Measurements from ENCODE around the gene TTLL1.
A peak's percentile ranks its signal among the peaks of the same experiment; 100 is the strongest.

Gene TTLL1

GRCh38 chr22:43098356-43098755, 9.2 kb upstream of the TTLL1 start:
- no peak overlapping the region for H3K27ac Mint-ChIP-seq
- H3K4me1 Mint-ChIP-seq (ENCODE audit: low read depth): no peaks in the 10 kb centered on the region
- H3K4me3 Mint-ChIP-seq: no peak overlapping the region
- peaks cover 3% of the 10 kb centered on the region for H3K9me3 Mint-ChIP-seq (ENCODE audit: low read depth)
- H3K36me3 Mint-ChIP-seq: no peaks in the 10 kb centered on the region
- H3K27me3 Mint-ChIP-seq: no peaks in the 10 kb centered on the region

GRCh38 chr22:43096420-43096819, 7.2 kb upstream of the TTLL1 start:
- H3K27me3 Mint-ChIP-seq: no peaks in the 10 kb centered on the region
- H3K27ac Mint-ChIP-seq: no peak overlapping the region
- no peaks in the 10 kb centered on the region for H3K4me1 Mint-ChIP-seq (ENCODE audit: low read depth)
- no peaks in the 10 kb centered on the region for H3K36me3 Mint-ChIP-seq
- H3K4me3 Mint-ChIP-seq: no peak overlapping the region
- H3K9me3 Mint-ChIP-seq (ENCODE audit: low read depth): peaks cover 3% of the 10 kb centered on the region

- H3K4me3 Mint-ChIP-seq: no peak overlapping the region
- peaks cover 3% of the 10 kb centered on the region for H3K9me3 Mint-ChIP-seq (ENCODE audit: low read depth)
- peaks cover 4% of the 10 kb centered on the region for H3K4me1 Mint-ChIP-seq (ENCODE audit: low read depth)
- H3K27me3 Mint-ChIP-seq: no peaks in the 10 kb centered on the region
- no peaks in the 10 kb centered on the region for H3K36me3 Mint-ChIP-seq
- no peak overlapping the region for H3K27ac Mint-ChIP-seq
Observed at GRCh38 chr22:43094551-43094950, 5.4 kb upstream of the TTLL1 start.

GRCh38 chr22:43094085-43094484, 4.9 kb upstream of the TTLL1 start:
- Mint-ChIP-seq H3K9me3 (ENCODE audit: low read depth) (peaks cover 3% of the 10 kb centered on the region), H3K27me3 (no peaks in the 10 kb centered on the region), H3K27ac (no peak overlapping the region), H3K4me1 (ENCODE audit: low read depth) (peaks cover 6% of the 10 kb centered on the region), H3K36me3 (no peaks in the 10 kb centered on the region), H3K4me3 (no peak overlapping the region)

- H3K4me3 Mint-ChIP-seq: no peak overlapping the region
- H3K4me1 Mint-ChIP-seq (ENCODE audit: low read depth): peaks cover 10% of the 10 kb centered on the region
- H3K9me3 Mint-ChIP-seq (ENCODE audit: low read depth): peaks cover 3% of the 10 kb centered on the region
- no peak overlapping the region for H3K27ac Mint-ChIP-seq
- H3K27me3 Mint-ChIP-seq: no peaks in the 10 kb centered on the region
- H3K36me3 Mint-ChIP-seq: no peaks in the 10 kb centered on the region
Observed at GRCh38 chr22:43092085-43092484, 2.9 kb upstream of the TTLL1 start.

- no peaks in the 10 kb centered on the region for H3K9me3 Mint-ChIP-seq (ENCODE audit: low read depth)
- peak overlapping the region; percentile 70 for H3K4me3 Mint-ChIP-seq
- H3K36me3 Mint-ChIP-seq: peaks cover 6% of the 10 kb centered on the region
- no peaks in the 10 kb centered on the region for H3K27me3 Mint-ChIP-seq
- peaks cover 19% of the 10 kb centered on the region for H3K4me1 Mint-ChIP-seq (ENCODE audit: low read depth)
- no peak overlapping the region for H3K27ac Mint-ChIP-seq
Observed at GRCh38 chr22:43090130-43090789, 1.1 kb upstream of the TTLL1 start.

GRCh38 chr22:43088627-43088983, 586 bp downstream of the TTLL1 start:
- H3K4me1 Mint-ChIP-seq (ENCODE audit: low read depth): peaks cover 19% of the 10 kb centered on the region
- peak overlapping the region; percentile 95 for H3K4me3 Mint-ChIP-seq
- peak overlapping the region; percentile 92 for H3K27ac Mint-ChIP-seq
- no peaks in the 10 kb centered on the region for H3K27me3 Mint-ChIP-seq
- peaks cover 8% of the 10 kb centered on the region for H3K36me3 Mint-ChIP-seq
- no peaks in the 10 kb centered on the region for H3K9me3 Mint-ChIP-seq (ENCODE audit: low read depth)

- no peak overlapping the region for H3K27ac Mint-ChIP-seq
- H3K4me3 Mint-ChIP-seq: no peak overlapping the region
- H3K36me3 Mint-ChIP-seq: peaks cover 8% of the 10 kb centered on the region
- no peaks in the 10 kb centered on the region for H3K9me3 Mint-ChIP-seq (ENCODE audit: low read depth)
- H3K27me3 Mint-ChIP-seq: no peaks in the 10 kb centered on the region
- H3K4me1 Mint-ChIP-seq (ENCODE audit: low read depth): peaks cover 19% of the 10 kb centered on the region
Observed at GRCh38 chr22:43085658-43086606, 3.3 kb downstream of the TTLL1 start.

GRCh38 chr22:43081968-43082367, 7.2 kb downstream of the TTLL1 start:
- no peak overlapping the region for H3K27ac Mint-ChIP-seq
- H3K4me3 Mint-ChIP-seq: no peak overlapping the region
- peaks cover 7% of the 10 kb centered on the region for H3K36me3 Mint-ChIP-seq
- H3K4me1 Mint-ChIP-seq (ENCODE audit: low read depth): peaks cover 7% of the 10 kb centered on the region
- H3K27me3 Mint-ChIP-seq: no peaks in the 10 kb centered on the region
- H3K9me3 Mint-ChIP-seq (ENCODE audit: low read depth): no peaks in the 10 kb centered on the region

- no peaks in the 10 kb centered on the region for H3K9me3 Mint-ChIP-seq (ENCODE audit: low read depth)
- no peak overlapping the region for H3K27ac Mint-ChIP-seq
- H3K36me3 Mint-ChIP-seq: peaks cover 4% of the 10 kb centered on the region
- no peak overlapping the region for H3K4me3 Mint-ChIP-seq
- H3K4me1 Mint-ChIP-seq (ENCODE audit: low read depth): no peaks in the 10 kb centered on the region
- H3K27me3 Mint-ChIP-seq: no peaks in the 10 kb centered on the region
Observed at GRCh38 chr22:43080616-43081015, 8.6 kb downstream of the TTLL1 start.

- Mint-ChIP-seq H3K36me3 (no peaks in the 10 kb centered on the region), H3K4me3 (no peak overlapping the region), H3K9me3 (ENCODE audit: low read depth) (no peaks in the 10 kb centered on the region), H3K27me3 (no peaks in the 10 kb centered on the region), H3K4me1 (ENCODE audit: low read depth) (no peaks in the 10 kb centered on the region), H3K27ac (no peak overlapping the region)
Observed at GRCh38 chr22:43079742-43080141, 9.4 kb downstream of the TTLL1 start.

GRCh38 chr22:43078522-43078921, 10.7 kb downstream of the TTLL1 start:
- Mint-ChIP-seq H3K4me3 (no peak overlapping the region), H3K9me3 (ENCODE audit: low read depth) (no peaks in the 10 kb centered on the region), H3K27ac (no peak overlapping the region), H3K36me3 (no peaks in the 10 kb centered on the region), H3K4me1 (ENCODE audit: low read depth) (no peaks in the 10 kb centered on the region), H3K27me3 (no peaks in the 10 kb centered on the region)

GRCh38 chr22:43077121-43077877, 11.9 kb downstream of the TTLL1 start:
- no peaks in the 10 kb centered on the region for H3K4me1 Mint-ChIP-seq (ENCODE audit: low read depth)
- no peaks in the 10 kb centered on the region for H3K27me3 Mint-ChIP-seq
- no peak overlapping the region for H3K4me3 Mint-ChIP-seq
- no peaks in the 10 kb centered on the region for H3K36me3 Mint-ChIP-seq
- no peaks in the 10 kb centered on the region for H3K9me3 Mint-ChIP-seq (ENCODE audit: low read depth)
- H3K27ac Mint-ChIP-seq: no peak overlapping the region

- Mint-ChIP-seq H3K4me3 (no peak overlapping the region), H3K4me1 (ENCODE audit: low read depth) (no peaks in the 10 kb centered on the region), H3K36me3 (peaks cover 10% of the 10 kb centered on the region), H3K27me3 (no peaks in the 10 kb centered on the region), H3K27ac (no peak overlapping the region), H3K9me3 (ENCODE audit: low read depth) (no peaks in the 10 kb centered on the region)
Observed at GRCh38 chr22:43066844-43067385, 22.3 kb downstream of the TTLL1 start.

GRCh38 chr22:43066134-43066533, 23.1 kb downstream of the TTLL1 start:
- no peak overlapping the region for H3K4me3 Mint-ChIP-seq
- H3K4me1 Mint-ChIP-seq (ENCODE audit: low read depth): no peaks in the 10 kb centered on the region
- H3K36me3 Mint-ChIP-seq: peaks cover 13% of the 10 kb centered on the region
- no peaks in the 10 kb centered on the region for H3K27me3 Mint-ChIP-seq
- no peak overlapping the region for H3K27ac Mint-ChIP-seq
- H3K9me3 Mint-ChIP-seq (ENCODE audit: low read depth): no peaks in the 10 kb centered on the region

Measured in activated naive CD8-positive, alpha-beta T cell (primary cell).